GM23248 (cell line): Measurements from ENCODE around the gene GJB5.

Source experiments
- EZH2 ChIP-seq: fragments of 200-600 bp; sonication (generic); IDR thresholded peaks from 2 replicates; pipeline ENCODE4 v1.6.1; 2018; ENCODE audit warnings: antibody characterized with exemption, mild to moderate bottlenecking; ENCODE audit not compliant: insufficient read depth, poor library complexity, severe bottlenecking
- EZH2phosphoT487 ChIP-seq: fragments of 200-600 bp; sonication (generic); IDR thresholded peaks from 2 replicates; pipeline ENCODE4 v1.6.1; 2018; ENCODE audit warnings: antibody characterized with exemption, moderate library complexity, mild to moderate bottlenecking, low read depth; ENCODE audit not compliant: insufficient read depth

GRCh38 chr1:34721646-34722355, 33.0 kb upstream of the GJB5 start:
- TF ChIP-seq EZH2phosphoT487 (no peak), EZH2 (no peak)
